Stimulated activated CD8-positive, alpha-beta memory T cell treated with anti-CD3 and anti-CD28 coated beads, Interleukin-12 subunit alpha, Interleukin-12 subunit beta, amount 100 ng/mL, for 24 hours (primary cell): ENCODE results near the gene SMIM28.
"Not testable (repeated sequence)": the region's sequence is repeated elsewhere in the genome, so short reads cannot be mapped to it uniquely, and the experiment has no call there.

Experiments
- DNase-seq: peaks from one replicate; pipeline ENCODE4 v3.0.0-alpha.2; 2020; ENCODE audit errors: extremely low read depth

SMIM28 gene

GRCh38 chr6:138377844-138378243, at the start of gene SMIM28:
TSS of gene SMIM28 (plus strand) at chr6:138377905. CDS start at chr6:138378073, 168 bp downstream.
- DNase-seq: no peak

GRCh38 chr6:138328210-138328609, 49.5 kb upstream of the SMIM28 start:
- no peak for DNase-seq

- DNase-seq: no peak
These were observed 46.9 kb upstream of the SMIM28 start for GRCh38 chr6:138330763-138331162.

- no peak for DNase-seq
These were observed 46.3 kb upstream of the SMIM28 start for GRCh38 chr6:138331444-138331843.

- DNase-seq: no peak
These were observed 45.7 kb upstream of the SMIM28 start for GRCh38 chr6:138331984-138332383.

GRCh38 chr6:138334000-138334399, 43.7 kb upstream of the SMIM28 start:
- no peak for DNase-seq

GRCh38 chr6:138334963-138335362, 42.7 kb upstream of the SMIM28 start:
- DNase-seq: no peak

- DNase-seq: no peak
These were observed 41.5 kb upstream of the SMIM28 start for GRCh38 chr6:138336221-138336620.

- no peak for DNase-seq
These were observed 40.6 kb upstream of the SMIM28 start for GRCh38 chr6:138337076-138337475.

- DNase-seq: no peak
These were observed 38.7 kb upstream of the SMIM28 start for GRCh38 chr6:138339024-138339423.

- DNase-seq: no peak
These were observed 36.5 kb upstream of the SMIM28 start for GRCh38 chr6:138341176-138341575.

GRCh38 chr6:138343112-138343511, 34.6 kb upstream of the SMIM28 start:
- no peak for DNase-seq

GRCh38 chr6:138345565-138346285, 32.0 kb upstream of the SMIM28 start:
- DNase-seq: no peak

- no peak for DNase-seq
These were observed 31.2 kb upstream of the SMIM28 start for GRCh38 chr6:138346302-138347195.

GRCh38 chr6:138347864-138348263, 29.8 kb upstream of the SMIM28 start:
- no peak for DNase-seq

- no peak for DNase-seq
These were observed 27.8 kb upstream of the SMIM28 start for GRCh38 chr6:138349891-138350290.

GRCh38 chr6:138357928-138358327, 19.8 kb upstream of the SMIM28 start:
- DNase-seq: no peak

- not testable (repeated sequence) for DNase-seq
These were observed 9.0 kb upstream of the SMIM28 start for GRCh38 chr6:138368684-138369083.

- DNase-seq: no peak
These were observed 6.9 kb upstream of the SMIM28 start for GRCh38 chr6:138370631-138371451.

- no peak for DNase-seq
These were observed 6.3 kb upstream of the SMIM28 start for GRCh38 chr6:138371452-138371711.

- no peak for DNase-seq
These were observed 6.0 kb upstream of the SMIM28 start for GRCh38 chr6:138371720-138372119.

GRCh38 chr6:138372711-138373463, 4.8 kb upstream of the SMIM28 start:
- DNase-seq: no peak
